ENCODE measurements around the gene PXN. TPM values are rescaled to one million over a fixed set of nuclear protein-coding genes. Genes with fewer than 3 reads are reported as not detected.

The PXN gene
- total and polyA plus RNA-seq, 10 of the 15 experiments (the other 5 are each of a cell fraction or from before 2014, with no cell fraction given) = 1.0 to 32.0 (median 11.5) TPM

GRCh38 chr12:120265473-120266179 is at the start of gene PXN (continued):
- TF ChIP-seq STAT3 (IDR thresholded peaks at IDR 0.05; ENCODE audit: low read depth, low read length) = no peak
- TF ChIP-seq EZH2 (IDR thresholded peaks at IDR 0.05; ENCODE audit: borderline replicate concordance, control insufficient read depth, low read depth, low read length) = no peak
- no peak for TF ChIP-seq RFX5 (IDR thresholded peaks at IDR 0.05; ENCODE audit: low read depth, low read length)
- no peak for TF ChIP-seq BCLAF1 (IDR thresholded peaks at IDR 0.05)
- peak; percentile 60; the same call in 1 of the 2 replicates for TF ChIP-seq TCF3 (IDR thresholded peaks at IDR 0.05; ENCODE audit: borderline replicate concordance, insufficient read depth, low read depth, low read length)
- no peak for TF ChIP-seq ZNF622 (IDR thresholded peaks at IDR 0.05)
- no peak for TF ChIP-seq PAX8 (IDR thresholded peaks at IDR 0.05)
- no peak for TF ChIP-seq BCL3 (IDR thresholded peaks at IDR 0.05; ENCODE audit: borderline replicate concordance, insufficient read depth, low read depth, low read length, poor library complexity, severe bottlenecking)
- no peak for TF ChIP-seq TBL1XR1 (IDR thresholded peaks at IDR 0.05; ENCODE audit: low read depth, low read length)
- TF ChIP-seq IKZF2 (IDR thresholded peaks at IDR 0.05) = no peak
- TF ChIP-seq NBN (IDR thresholded peaks at IDR 0.05) = no peak
- no peak for TF ChIP-seq E2F8 (IDR thresholded peaks at IDR 0.05; ENCODE audit: low read depth, partially characterized antibody)
- no peak for TF ChIP-seq BMI1 (IDR thresholded peaks at IDR 0.05; ENCODE audit: borderline replicate concordance)
- no peak for TF ChIP-seq WRNIP1 (IDR thresholded peaks at IDR 0.05; ENCODE audit: borderline replicate concordance, low read depth, low read length)
- TF ChIP-seq ATF7 (IDR thresholded peaks at IDR 0.05; ENCODE audit: low read depth) = no peak
- TF ChIP-seq POU2F2 (IDR thresholded peaks at IDR 0.05; ENCODE audit: borderline replicate concordance, low read depth, low read length) = peak; percentile 18; the same call in 1 of the 3 replicates
- no peak for TF ChIP-seq RELB (IDR thresholded peaks at IDR 0.05; ENCODE audit: low read depth)
- no peak for TF ChIP-seq NFXL1 (IDR thresholded peaks at IDR 0.05; ENCODE audit: borderline replicate concordance)
- no peak for TF ChIP-seq KLF5 (IDR thresholded peaks at IDR 0.05; ENCODE audit: partially characterized antibody)
- TF ChIP-seq POLR2AphosphoS5 (IDR thresholded peaks at IDR 0.05; ENCODE audit: low read length) = no peak
- no peak for TF ChIP-seq IRF3 (IDR thresholded peaks at IDR 0.05)
